Suprapubic skin (tissue), 4 donors: ENCODE results near the gene FIZ1. TPM values are rescaled to one million over a fixed set of nuclear protein-coding genes. Genes with fewer than 3 reads are reported as not detected.

Source experiments
- DNase-seq, 2 donors: peaks; one replicate each; pipeline ENCODE4 v3.0.0-alpha.2; 2019; ENCODE audit warnings: low spot score in 2 of 2
- H3K27ac ChIP-seq: fragments of 200-600 bp; sonication (generic); one replicate; pipeline ENCODE4 v1.5.1; 2019
- H3K27me3 ChIP-seq: fragments of 200-600 bp; sonication (generic); one replicate; pipeline ENCODE4 v1.5.1; 2019
- H3K36me3 ChIP-seq: fragments of 200-600 bp; sonication (generic); one replicate; pipeline ENCODE4 v1.5.1; 2019
- H3K4me1 ChIP-seq: fragments of 200-600 bp; sonication (generic); one replicate; pipeline ENCODE4 v1.5.1; 2019
- H3K4me3 ChIP-seq: fragments of 200-600 bp; sonication (generic); one replicate; pipeline ENCODE4 v1.5.1; 2019; ENCODE audit warnings: mild to moderate bottlenecking
- H3K9me3 ChIP-seq: fragments of 200-600 bp; sonication (generic); one replicate; pipeline ENCODE4 v1.5.1; 2019
- CTCF ChIP-seq, 2 donors: fragments of 200-600 bp in 1 of 2; fragments of 450-650 bp in 1 of 2; sonication (generic) in 1 of 2; IDR thresholded peaks; one replicate each; pipeline ENCODE4 v1.5.1; 2016 to 2019; ENCODE audit warnings: antibody characterized with exemption in 2 of 2, mild to moderate bottlenecking in 1 of 2, moderate library complexity in 1 of 2
- EP300 ChIP-seq: sonication (generic); formaldehyde crosslinking; IDR thresholded peaks from one replicate; pipeline ENCODE4 v1.6.1; 2017; ENCODE audit warnings: antibody characterized with exemption
- POLR2A ChIP-seq, 2 donors: fragments of 450-650 bp; IDR thresholded peaks; one replicate each; pipeline ENCODE4 v1.6.1; 2017; ENCODE audit warnings: antibody characterized with exemption in 2 of 2, mild to moderate bottlenecking in 2 of 2, moderate library complexity in 2 of 2
- POLR2AphosphoS5 ChIP-seq, 3 donors: sonication (generic); formaldehyde crosslinking; IDR thresholded peaks; one replicate each; pipeline ENCODE4 v1.6.1; 2017; ENCODE audit warnings: antibody characterized with exemption in 3 of 3
- WGBS: methylation state at CpG from one replicate; pipeline ENCODE4 v1.1.5; 2018; 5-methylcytosine and 5-hydroxymethylcytosine counted together
- total RNA-seq, 4 donors: library from RNA; depleted of rRNA; stranded (reverse); fragments of >200 nt; gene quantifications; one replicate each; pipeline ENCODE4 v1.1.0, GENCODE V29; 2016

Gene FIZ1
- total RNA-seq, 4 donors from 2014 or later: 7.6 to 9.2 (median 8.5) TPM

DNA sequence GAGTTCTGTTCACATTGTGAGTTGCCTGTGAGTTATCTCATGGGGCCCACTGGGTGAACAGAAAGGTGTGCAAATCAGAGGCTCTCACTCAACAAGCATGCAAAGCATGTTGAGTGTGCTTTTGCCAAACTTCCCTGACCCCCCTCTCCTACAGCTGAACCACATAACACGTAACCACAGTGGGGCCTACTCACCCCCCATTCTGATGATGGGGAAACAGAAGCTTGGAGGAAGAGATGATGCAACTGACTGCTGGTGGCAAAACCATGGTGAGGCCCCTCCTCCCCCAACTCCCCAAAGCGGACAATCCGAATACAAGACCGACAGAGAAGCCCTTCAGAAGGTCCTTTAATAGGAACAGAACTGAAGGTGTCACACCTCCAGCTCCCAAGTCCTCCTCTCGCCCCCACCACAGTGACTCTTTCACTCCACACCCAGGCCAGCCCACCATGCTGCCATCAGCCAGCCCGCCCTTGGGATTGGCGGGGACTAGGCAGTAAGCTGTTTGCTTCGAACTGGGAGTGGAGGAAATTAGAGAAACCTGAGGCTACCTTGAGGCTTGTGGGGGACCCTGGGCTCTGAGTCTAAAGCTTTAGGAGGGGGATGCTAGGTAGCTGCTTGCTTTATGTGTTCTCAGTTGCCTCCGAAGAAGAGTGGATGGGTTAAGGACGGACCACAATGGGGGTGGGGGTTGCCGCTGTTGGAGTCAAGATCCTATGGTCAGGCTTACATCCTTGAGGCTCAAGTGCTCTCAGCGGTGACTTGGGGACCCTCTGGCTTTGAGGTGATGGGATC is 21.3 kb upstream of the FIZ1 start:
- Histone ChIP-seq H3K4me1 (peaks cover 16% of the 10 kb centered on the region), H3K4me3 (no peak overlapping the region), H3K9me3 (no peaks in the 10 kb centered on the region), H3K27me3 (no peaks in the 10 kb centered on the region), H3K27ac (no peak overlapping the region), H3K36me3 (peaks cover 37% of the 10 kb centered on the region)
- no peak for TF ChIP-seq CTCF (IDR thresholded peaks at IDR 0.05)
- no peak for TF ChIP-seq POLR2A (IDR thresholded peaks at IDR 0.05)
- no peak for TF ChIP-seq POLR2AphosphoS5 (IDR thresholded peaks at IDR 0.05)
- TF ChIP-seq EP300: no peak
- DNase-seq: no peak
- WGBS: 87% methylated on average over 12 of the region's 12 CpGs

DNA sequence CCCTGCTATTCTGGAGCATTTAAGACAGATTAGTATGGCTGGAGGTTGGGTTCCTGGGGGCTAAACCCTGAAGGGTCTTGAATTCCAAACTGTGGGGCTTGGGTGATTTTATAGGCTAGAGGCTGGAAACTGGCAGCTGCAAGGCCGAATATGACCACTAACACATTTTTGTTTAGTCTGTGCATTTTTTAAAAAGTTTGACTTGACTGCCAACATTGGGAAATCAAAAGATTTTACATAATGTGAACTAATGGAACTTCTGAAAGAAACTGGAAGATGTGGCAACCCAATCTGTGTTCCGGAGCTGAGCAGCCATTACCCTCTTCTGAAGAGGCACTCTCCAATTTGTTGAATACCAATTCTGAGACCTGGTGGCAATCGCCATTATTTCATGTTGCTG is 20.0 kb upstream of the FIZ1 start:
- no peak for TF ChIP-seq CTCF (IDR thresholded peaks at IDR 0.05)
- no peak for TF ChIP-seq POLR2A (IDR thresholded peaks at IDR 0.05)
- TF ChIP-seq EP300: no peak
- no peak for TF ChIP-seq POLR2AphosphoS5 (IDR thresholded peaks at IDR 0.05)
- no peak overlapping the region for H3K27ac ChIP-seq
- H3K27me3 ChIP-seq: no peaks in the 10 kb centered on the region
- no peak for DNase-seq
- peaks cover 9% of the 10 kb centered on the region for H3K4me1 ChIP-seq
- H3K9me3 ChIP-seq: no peaks in the 10 kb centered on the region
- peaks cover 50% of the 10 kb centered on the region for H3K36me3 ChIP-seq
- WGBS: 80% methylated on average over 3 of the region's 3 CpGs
- no peak overlapping the region for H3K4me3 ChIP-seq

DNA sequence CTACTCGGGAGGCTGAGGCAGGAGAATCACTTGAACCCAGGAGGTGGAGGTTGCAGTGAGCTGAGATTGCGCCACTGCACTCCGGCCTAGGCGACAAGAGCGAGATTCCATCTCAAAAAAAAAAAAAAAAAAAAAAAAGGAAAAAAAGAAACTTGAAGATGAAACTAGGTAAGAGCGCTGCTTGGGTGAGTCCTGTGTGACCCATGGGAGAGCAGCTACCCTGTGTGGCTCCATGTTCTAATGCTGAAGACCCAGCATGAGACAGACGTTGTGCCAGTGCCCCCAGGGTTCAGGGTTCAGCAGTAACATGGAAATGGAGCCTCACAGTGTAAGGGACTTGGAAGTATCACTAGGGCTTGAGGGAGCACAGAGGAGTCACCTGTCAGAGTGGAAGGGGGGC is 19.1 kb upstream of the FIZ1 start:
- Histone ChIP-seq H3K27ac (no peak overlapping the region), H3K4me3 (no peak overlapping the region), H3K27me3 (no peaks in the 10 kb centered on the region), H3K36me3 (peaks cover 59% of the 10 kb centered on the region), H3K9me3 (no peaks in the 10 kb centered on the region), H3K4me1 (peaks cover 2% of the 10 kb centered on the region)
- no peak for DNase-seq
- WGBS: 85% methylated on average over 7 of the region's 7 CpGs
- TF ChIP-seq EP300 (no peak), CTCF (IDR thresholded peaks at IDR 0.05) (no peak), POLR2AphosphoS5 (IDR thresholded peaks at IDR 0.05) (no peak), POLR2A (IDR thresholded peaks at IDR 0.05) (no peak)

DNA sequence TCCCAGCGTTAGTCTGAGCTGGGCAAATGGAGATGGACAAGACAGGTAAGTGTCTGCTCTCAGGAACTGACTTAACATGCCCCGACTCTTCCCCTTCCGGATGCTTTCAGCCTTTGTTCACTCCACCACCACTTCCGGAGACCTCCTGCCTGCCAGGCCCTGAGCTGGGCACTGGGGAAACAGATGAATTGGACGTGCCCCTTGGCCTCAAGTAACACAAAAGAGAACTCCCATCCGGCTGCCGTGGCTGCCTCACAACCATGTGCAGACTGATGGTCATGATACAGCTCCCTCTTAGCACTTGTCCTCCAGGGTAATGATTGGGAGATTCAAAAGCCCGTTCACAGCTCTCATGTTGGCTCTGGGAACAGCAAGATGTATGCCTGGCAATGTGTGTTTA is 18.1 kb upstream of the FIZ1 start:
- 93% methylated on average over 8 of the region's 8 CpGs for WGBS
- Histone ChIP-seq H3K4me3 (no peak overlapping the region), H3K9me3 (no peaks in the 10 kb centered on the region), H3K4me1 (peaks cover 2% of the 10 kb centered on the region), H3K27me3 (no peaks in the 10 kb centered on the region), H3K36me3 (peaks cover 58% of the 10 kb centered on the region), H3K27ac (no peak overlapping the region)
- TF ChIP-seq POLR2A (IDR thresholded peaks at IDR 0.05) (no peak), POLR2AphosphoS5 (IDR thresholded peaks at IDR 0.05) (no peak), EP300 (no peak), CTCF (IDR thresholded peaks at IDR 0.05) (no peak)
- DNase-seq: no peak

DNA sequence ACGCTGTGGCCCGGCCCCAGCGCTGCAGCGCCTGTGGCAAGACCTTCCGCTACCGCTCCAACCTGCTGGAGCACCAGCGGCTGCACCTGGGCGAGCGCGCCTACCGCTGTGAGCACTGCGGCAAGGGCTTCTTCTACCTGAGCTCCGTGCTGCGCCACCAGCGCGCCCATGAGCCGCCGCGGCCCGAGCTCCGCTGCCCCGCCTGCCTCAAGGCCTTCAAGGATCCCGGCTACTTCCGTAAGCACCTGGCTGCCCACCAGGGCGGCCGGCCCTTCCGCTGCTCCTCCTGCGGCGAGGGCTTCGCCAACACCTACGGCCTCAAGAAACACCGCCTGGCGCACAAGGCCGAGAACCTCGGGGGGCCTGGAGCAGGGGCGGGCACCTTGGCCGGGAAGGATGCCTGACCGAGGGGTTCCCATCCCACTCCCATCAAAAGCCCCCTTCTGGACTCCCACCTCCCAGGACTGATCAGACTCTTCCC is 17.1 kb upstream of the FIZ1 start:
- Histone ChIP-seq H3K27me3 (no peaks in the 10 kb centered on the region), H3K9me3 (no peaks in the 10 kb centered on the region), H3K4me3 (no peak overlapping the region), H3K36me3 (peaks cover 48% of the 10 kb centered on the region), H3K4me1 (peaks cover 8% of the 10 kb centered on the region), H3K27ac (no peak overlapping the region)
- no peak for DNase-seq
- 94% methylated on average over 22 of the region's 38 CpGs for WGBS
- TF ChIP-seq EP300 (no peak), CTCF (IDR thresholded peaks at IDR 0.05) (no peak), POLR2A (IDR thresholded peaks at IDR 0.05) (no peak), POLR2AphosphoS5 (IDR thresholded peaks at IDR 0.05) (no peak)
